K562 (cell line): ENCODE results near the gene RFESD. TPM values are rescaled to one million over a fixed set of nuclear protein-coding genes. Genes with fewer than 3 reads are reported as not detected.

Experiments
- ATAC-seq: fragments of 200-7000 bp; cut with Tn5 transposase; 3 replicates; pipeline ENCODE4 v1.9.1; 2020; ENCODE audit warnings: moderate library complexity
- BruUV-seq: library from RNA; stranded (reverse); fragments of 400-500 nt; replicated peaks from 2 replicates; lab custom pipeline; 2021; lab: Mats Ljungman, UMichigan
- CTCF ChIA-PET: fragments of 300-600 bp; formaldehyde crosslinking; extraction: SDS; loops from one replicate; lab custom pipeline; 2021; ENCODE audit warnings: low intra/inter-chr PET ratio; lab: Yijun Ruan, JAX
- POLR2A ChIA-PET: fragments of 300-600, 350-650 bp; sonication (Branson Sonifier 250); formaldehyde crosslinking; extraction: SDS; loops from one replicate; lab custom pipeline; 2021; ENCODE audit warnings: antibody characterized with exemption, inconsistent platforms; lab: Yijun Ruan, JAX
- DNase-seq, 4 experiments: peaks; one replicate each; pipeline versions ENCODE4 v3.0.0 to v3.0.0-alpha.2; 2011 to 2018; ENCODE audit warnings: low spot score in 3 of 4, mixed read lengths in 3 of 4; ENCODE audit errors: extremely low read depth in 1 of 4
- FAIRE-seq: peaks from 2 replicates; lab custom pipeline; 2011; peaks lifted over from hg19 to GRCh38; lab: Jason Lieb, UNC
- H2AFZ ChIP-seq: 2 replicates; pipeline ENCODE4 v1.6.0; 2011; ENCODE audit warnings: low read depth, low read length, control low read depth, inconsistent platforms
- H3K27ac ChIP-seq: fragments of 200-600 bp; 3 replicates; pipeline ENCODE4 v1.8.0; 2011; ENCODE audit warnings: low read depth, mild to moderate bottlenecking, control low read depth, inconsistent platforms, low read length, moderate library complexity, mixed read lengths; ENCODE audit errors: extremely low read depth
- H3K27me3 ChIP-seq, 2 experiments: fragments of 300-600 bp in 1 of 2; 2 replicates in 1 of 2; 3 replicates in 1 of 2; pipeline versions ENCODE4 v1.6.0 to v1.8.0; 2011; ENCODE audit warnings: inconsistent platforms in 2 of 2, low read length in 2 of 2, mild to moderate bottlenecking in 1 of 2, mixed read lengths in 1 of 2, moderate library complexity in 1 of 2; ENCODE audit not compliant: control insufficient read depth in 2 of 2, insufficient read depth in 2 of 2
- H3K36me3 ChIP-seq: fragments of 300-600 bp; 3 replicates; pipeline ENCODE4 v1.8.0; 2011; ENCODE audit warnings: mild to moderate bottlenecking, low read length, inconsistent platforms; ENCODE audit not compliant: control insufficient read depth, insufficient read depth
- H3K4me1 ChIP-seq, 2 experiments: fragments of 200-600 bp in 1 of 2; replicated peaks in 1 of 2; 2 replicates in 1 of 2; 3 replicates in 1 of 2; pipeline versions ENCODE4 v1.5.1 to v1.8.0; 2011; ENCODE audit warnings: inconsistent platforms in 2 of 2, low read length in 2 of 2, mild to moderate bottlenecking in 1 of 2, mixed read lengths in 1 of 2, moderate library complexity in 1 of 2; ENCODE audit not compliant: control insufficient read depth in 2 of 2, insufficient read depth in 2 of 2
- H3K4me2 ChIP-seq: 2 replicates; pipeline ENCODE4 v1.6.1; 2011; ENCODE audit warnings: low read length, control low read depth, inconsistent platforms, mixed read lengths; ENCODE audit not compliant: insufficient read depth
- H3K4me3 ChIP-seq: fragments of 200-600 bp; sonication (generic), shearing (Covaris generic); 2 replicates; pipeline ENCODE4 v1.5.1; 2016; ENCODE audit warnings: control low read depth, inconsistent platforms
- H3K79me2 ChIP-seq: fragments of 200-600 bp; 3 replicates; pipeline ENCODE4 v1.8.0; 2011; ENCODE audit warnings: low read length, inconsistent platforms; ENCODE audit not compliant: control insufficient read depth, insufficient read depth
- H3K9ac ChIP-seq, 2 experiments: 2 replicates each; pipeline versions ENCODE4 v1.6.0 to v1.6.1; 2011; ENCODE audit warnings: low read depth in 2 of 2, low read length in 2 of 2, control low read depth in 1 of 2, inconsistent platforms in 1 of 2, mild to moderate bottlenecking in 1 of 2, mixed read lengths in 1 of 2; ENCODE audit not compliant: insufficient read depth in 1 of 2
- H3K9me1 ChIP-seq: one replicate; pipeline ENCODE4 v1.6.0; 2011; ENCODE audit warnings: inconsistent platforms, mild to moderate bottlenecking, low read length, moderate library complexity; ENCODE audit not compliant: control insufficient read depth, insufficient read depth
- H3K9me3 ChIP-seq: replicated peaks from 2 replicates; pipeline ENCODE4 v1.5.1; 2011; ENCODE audit warnings: low read depth, low read length, inconsistent platforms; ENCODE audit not compliant: control insufficient read depth, insufficient read depth
- H4K20me1 ChIP-seq: replicated peaks from 2 replicates; pipeline ENCODE4 v1.6.1; 2011; ENCODE audit warnings: low read length, inconsistent platforms, mixed read lengths; ENCODE audit not compliant: control insufficient read depth, insufficient read depth
- BDP1 ChIP-seq: IDR thresholded peaks from 3 replicates; pipeline ENCODE4 v1.6.1; 2011; ENCODE audit not compliant: insufficient read length, insufficient read depth
- C11orf30 ChIP-seq: fragments of 450-650 bp; IDR thresholded peaks from 2 replicates; pipeline ENCODE4 v1.6.1; 2016; ENCODE audit warnings: low read depth, mild to moderate bottlenecking
- CHD1 ChIP-seq: fragments of 200-600 bp; sonication (generic); IDR thresholded peaks from one replicate; pipeline ENCODE4 v1.6.1; 2012; ENCODE audit warnings: mild to moderate bottlenecking, moderate library complexity, low read length, inconsistent platforms
- ETS2 ChIP-seq: IDR thresholded peaks from 2 replicates; pipeline ENCODE4 v1.6.1; 2016; ENCODE audit warnings: borderline replicate concordance, missing genetic modification characterization, mild to moderate bottlenecking, moderate library complexity, missing compliant biosample characterization; ENCODE audit not compliant: poor library complexity, severe bottlenecking
- HNRNPK ChIP-seq: fragments of 200-400 bp; formaldehyde crosslinking; IDR thresholded peaks from one replicate; pipeline ENCODE4 v1.6.1; 2018; ENCODE audit warnings: mild to moderate bottlenecking, low read depth, low read length; ENCODE audit not compliant: poor library complexity, severe bottlenecking
- IRF9 ChIP-seq: fragments of 450-650 bp; IDR thresholded peaks from 2 replicates; pipeline ENCODE4 v1.6.1; 2016; ENCODE audit warnings: missing biosample characterization, missing genetic modification characterization
- MAFF ChIP-seq: IDR thresholded peaks from 2 replicates; pipeline ENCODE4 v1.6.1; 2012; ENCODE audit warnings: low read length, improper control_type of control experiment
- PPARD ChIP-seq: fragments of 250-450 bp; sonication (Bioruptor Pico); IDR thresholded peaks from 2 replicates; pipeline ENCODE4 v1.8.0; 2022; ENCODE audit warnings: inconsistent platforms, mild to moderate bottlenecking, moderate library complexity
- SNAPC5 ChIP-seq: fragments of 250-450 bp; sonication (Bioruptor Pico); IDR thresholded peaks from 2 replicates; pipeline ENCODE4 v1.8.0; 2021; ENCODE audit warnings: moderate library complexity, mild to moderate bottlenecking, inconsistent platforms
- SRF ChIP-seq, 2 experiments: fragments of 250-450, 450-650 bp in 1 of 2; sonication (Bioruptor Pico) in 1 of 2; sonication (generic) in 1 of 2; formaldehyde crosslinking; IDR thresholded peaks; 2 replicates each; pipeline versions ENCODE4 v1.5.0 to v1.5.1; 2020 to 2022; ENCODE audit warnings: mild to moderate bottlenecking in 1 of 2, missing genetic modification reagents in 1 of 2
- ZNF140 ChIP-seq: fragments of 250-450 bp; sonication (Bioruptor Pico); IDR thresholded peaks from 2 replicates; pipeline ENCODE4 v1.8.0; 2021; ENCODE audit warnings: moderate library complexity, mild to moderate bottlenecking, inconsistent platforms
- ZNF316 ChIP-seq: fragments of 450-650 bp; IDR thresholded peaks from 2 replicates; pipeline ENCODE4 v1.6.1; 2016
- ZNF41 ChIP-seq: fragments of 250-450 bp; sonication (Bioruptor Pico); conservative IDR thresholded peaks from 2 replicates; pipeline ENCODE4 v1.4.0; 2020; ENCODE audit warnings: mild to moderate bottlenecking
- WGBS: fragments of 100-300 bp; shearing (Covaris generic); methylation state at CpG from one replicate; pipeline ENCODE4 v1.1.6; 2016; ENCODE audit warnings: low coverage, mixed read lengths; ENCODE audit not compliant: insufficient coverage; ENCODE audit errors: missing lambda C conversion rate; 5-methylcytosine and 5-hydroxymethylcytosine counted together
- in situ Hi-C: fragments of 300-500 bp; cut with MboI; formaldehyde crosslinking; loops from 4 replicates; pipeline ENCODE4 v1.15.0; 2018; ENCODE audit warnings: inconsistent platforms, mixed read lengths
- intact Hi-C: fragments of 100-400 bp; cut with micrococcal nuclease; formaldehyde crosslinking; loops from 2 replicates; pipeline ENCODE4 v1.14.2; 2022
- polyA plus RNA-seq, 8 experiments: library from polyadenylated mRNA; depleted of rRNA in 4 of 8; stranded (reverse) in 5 of 8; unstranded in 3 of 8; fragments of >200 nt; fragmentation: Nextera tagmentation in 2 of 8; fragmentation: Illumina TruSeq in 1 of 8; extraction: Ambion mirVana in 2 of 8; extraction: Trizol in 1 of 8; gene quantifications; 2 replicates each; pipeline versions ENCODE4 v1.2.1 to v1.2.3, GENCODE V29; 2011 to 2014; ENCODE audit warnings: inconsistent platforms in 1 of 8, missing spikeins in 1 of 8
- total RNA-seq, 7 experiments: library from RNA; depleted of rRNA in 6 of 7; stranded (reverse); fragments of >200 nt in 6 of 7; fragmentation: Illumina TruSeq in 2 of 7; extraction: Trizol in 2 of 7; gene quantifications; 2 replicates each; pipeline versions ENCODE4 v1.2.1 to v1.2.3, GENCODE V29; 2011 to 2021; ENCODE audit warnings: low replicate concordance in 1 of 7

RFESD gene
- total and polyA plus RNA-seq, 9 of the 15 experiments (the other 6 are each of a cell fraction or from before 2014, with no cell fraction given), result 62.3 to 600 (median 140) TPM

GRCh38 chr5:95697781-95698681, 51.5 kb downstream of the RFESD start (continued):
- no peak for TF ChIP-seq ETS2 (tag)
- no peak for TF ChIP-seq IRF9 (tag)
- TF ChIP-seq SRF (CRISPR knock-in tag; IDR thresholded peaks at IDR 0.05), result no peak
- TF ChIP-seq MAFF, result no peak
- no peak for TF ChIP-seq BDP1
- TF ChIP-seq ZNF41 (CRISPR knock-in tag), result no peak
- TF ChIP-seq CHD1, result no peak

- intact Hi-C loops (no loop called here), in situ Hi-C loops (no loop called here)
- no peak overlapping the region for H3K4me3 ChIP-seq
- H3K36me3 ChIP-seq, result no peaks in the 10 kb centered on the region
- 93% methylated on average over 1 of the region's 1 CpG for WGBS
- H4K20me1 ChIP-seq, result no peaks in the 10 kb centered on the region
- CTCF ChIA-PET, result no interaction called here
- no peak overlapping the region for H3K4me2 ChIP-seq
- H3K79me2 ChIP-seq, result no peaks in the 10 kb centered on the region
- no peak overlapping the region for H3K9ac ChIP-seq
- ATAC-seq (no peak), DNase-seq (no peak), FAIRE-seq (no peak)
- H3K27me3 ChIP-seq, result no peaks in the 10 kb centered on the region
- TF ChIP-seq ZNF316, result peak; percentile 75
- peak; percentile 51; the same call in 1 of the 2 replicates for TF ChIP-seq C11orf30
- no peak for TF ChIP-seq HNRNPK
- no peak for TF ChIP-seq SNAPC5 (CRISPR knock-in tag)
- no peak for TF ChIP-seq PPARD (CRISPR knock-in tag)
- no peak for TF ChIP-seq ZNF140 (CRISPR knock-in tag)
- BruUV-seq, result no TSS peak
- H3K4me1 ChIP-seq, result peaks cover 3 to 20% of the 10 kb centered on the region in 2 experiments; a peak in 3 of 5 replicates
- peak overlapping the region; percentile 98; the same call in 1 of the 2 replicates for H2AFZ ChIP-seq
- H3K9me1 ChIP-seq, result no peaks in the 10 kb centered on the region
- no peak overlapping the region for H3K27ac ChIP-seq
- no peaks in the 10 kb centered on the region for H3K9me3 ChIP-seq
- POLR2A ChIA-PET, result interaction anchor here (0.6 to 2.2 kb wide), 4 partner anchors 10 to 145 kb away, joined by 3 to 9 read pairs (median 4); partner anchors contain the start of genes RHOBTB3 and SKIC3
Observed at GRCh38 chr5:95699337-95699736, 52.8 kb downstream of the RFESD start.
